Large intestine (tissue), 1 donor: ENCODE measurements around the gene KAT2B. TPM values are rescaled to one million over a fixed set of nuclear protein-coding genes. Genes with fewer than 3 reads are reported as not detected.

Experiments
- polyA plus RNA-seq: library from polyadenylated mRNA; unstranded; fragments of 120-200 nt; gene quantifications from one replicate; pipeline ENCODE4 v1.2.1, GENCODE V29; 2013

The KAT2B gene
- polyA plus RNA-seq, 1 donor: 20.3 TPM

Other genes with a start within 250 kb of the KAT2B start
- 0.46 TPM for gene EFHB, start 106.2 kb upstream of the KAT2B start, polyA plus RNA-seq
- 58.8 TPM for gene RAB5A, start 93.3 kb upstream of the KAT2B start, polyA plus RNA-seq
- gene PP2D1, start 28.2 kb upstream of the KAT2B start, polyA plus RNA-seq: 0.39 TPM
- gene SGO1, start 145.8 kb downstream of the KAT2B start, polyA plus RNA-seq: 4.7 TPM